LNCaP clone FGC (cell line): ENCODE data around the gene RGPD4.

ENCODE experiments used
- DNase-seq: peaks from one replicate; pipeline ENCODE4 v3.0.0-alpha.2; 2011; ENCODE audit warnings: low read depth
- H3K4me3 ChIP-seq: 2 replicates; pipeline ENCODE4 v1.5.1; 2011; ENCODE audit warnings: mild to moderate bottlenecking, low read depth, low read length, control low read depth
- TF ChIP-seq, protein P1 (sequence below): IDR thresholded peaks from 2 replicates; pipeline ENCODE4 v1.5.1; 2012; ENCODE audit warnings: mild to moderate bottlenecking; ENCODE audit not compliant: control insufficient read depth, insufficient read depth; ENCODE audit errors: extremely low read depth

The RGPD4 gene

DNA sequence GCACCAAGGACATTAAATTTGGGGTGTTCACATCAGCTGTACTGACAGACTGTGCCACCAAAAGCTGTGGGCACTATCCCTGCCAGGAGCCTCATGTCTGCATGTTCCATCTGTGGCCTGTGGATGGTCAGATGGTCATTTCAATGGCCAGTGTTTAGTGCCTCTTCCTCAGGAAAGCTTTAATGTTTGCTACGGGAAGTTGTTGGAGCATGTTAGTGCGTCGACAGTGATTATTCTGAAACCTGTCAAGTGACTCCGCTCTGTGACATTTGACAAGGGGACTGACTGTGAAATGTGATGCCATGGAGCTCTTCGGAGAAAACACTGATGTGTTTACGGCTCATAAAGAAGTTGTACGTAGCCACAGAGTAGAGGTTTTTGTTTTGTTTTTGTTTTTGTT, 18.7 kb upstream of the RGPD4 start:
- TF ChIP-seq, protein P1, sequence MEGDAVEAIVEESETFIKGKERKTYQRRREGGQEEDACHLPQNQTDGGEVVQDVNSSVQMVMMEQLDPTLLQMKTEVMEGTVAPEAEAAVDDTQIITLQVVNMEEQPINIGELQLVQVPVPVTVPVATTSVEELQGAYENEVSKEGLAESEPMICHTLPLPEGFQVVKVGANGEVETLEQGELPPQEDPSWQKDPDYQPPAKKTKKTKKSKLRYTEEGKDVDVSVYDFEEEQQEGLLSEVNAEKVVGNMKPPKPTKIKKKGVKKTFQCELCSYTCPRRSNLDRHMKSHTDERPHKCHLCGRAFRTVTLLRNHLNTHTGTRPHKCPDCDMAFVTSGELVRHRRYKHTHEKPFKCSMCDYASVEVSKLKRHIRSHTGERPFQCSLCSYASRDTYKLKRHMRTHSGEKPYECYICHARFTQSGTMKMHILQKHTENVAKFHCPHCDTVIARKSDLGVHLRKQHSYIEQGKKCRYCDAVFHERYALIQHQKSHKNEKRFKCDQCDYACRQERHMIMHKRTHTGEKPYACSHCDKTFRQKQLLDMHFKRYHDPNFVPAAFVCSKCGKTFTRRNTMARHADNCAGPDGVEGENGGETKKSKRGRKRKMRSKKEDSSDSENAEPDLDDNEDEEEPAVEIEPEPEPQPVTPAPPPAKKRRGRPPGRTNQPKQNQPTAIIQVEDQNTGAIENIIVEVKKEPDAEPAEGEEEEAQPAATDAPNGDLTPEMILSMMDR, result no peak
- no peak for DNase-seq
- no peak overlapping the region for H3K4me3 ChIP-seq

GRCh38 chr2:107808959-107809358, 17.7 kb upstream of the RGPD4 start:
- no peak overlapping the region for H3K4me3 ChIP-seq
- peak; percentile 25 for DNase-seq
- TF ChIP-seq, protein P1, result no peak

DNA sequence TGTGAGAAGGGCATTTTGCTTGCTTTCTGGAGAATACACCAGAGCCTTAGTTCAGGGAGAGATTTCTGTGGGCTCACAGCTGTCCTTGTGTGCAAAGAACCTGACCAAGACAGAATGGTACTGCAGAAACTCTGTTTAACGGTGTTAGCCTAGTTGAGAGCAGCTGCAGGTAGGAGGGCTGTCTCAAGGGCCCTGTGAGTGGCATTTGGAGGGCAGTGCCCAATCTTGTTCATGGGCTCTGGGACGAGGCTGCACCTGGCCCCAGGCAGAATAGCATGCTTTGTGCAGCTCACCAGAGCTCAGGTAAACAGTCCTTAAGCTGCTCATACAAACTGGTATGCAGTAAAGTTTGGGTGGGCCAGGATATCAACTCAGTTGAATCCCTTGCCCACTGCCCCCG, 16.9 kb upstream of the RGPD4 start:
- TF ChIP-seq, protein P1, result no peak
- no peak for DNase-seq
- no peak overlapping the region for H3K4me3 ChIP-seq

- TF ChIP-seq, protein P1, result no peak
- no peak overlapping the region for H3K4me3 ChIP-seq
- DNase-seq, result no peak
Measured at GRCh38 chr2:107810734-107811133, 16.0 kb upstream of the RGPD4 start.

- TF ChIP-seq, protein P1, result no peak
- DNase-seq, result no peak
Measured at GRCh38 chr2:107811411-107811810, 15.3 kb upstream of the RGPD4 start.

GRCh38 chr2:107812006-107812405, 14.7 kb upstream of the RGPD4 start:
- no peak for DNase-seq
- H3K4me3 ChIP-seq, result no peak overlapping the region
- TF ChIP-seq, protein P1, result no peak

More at GRCh38 chr2:107811411-107811810, 15.3 kb upstream of the RGPD4 start:
- no peak overlapping the region for H3K4me3 ChIP-seq

- TF ChIP-seq, protein P1, result no peak
Measured at GRCh38 chr2:107817378-107817777, 9.3 kb upstream of the RGPD4 start.

More at GRCh38 chr2:107817378-107817777, 9.3 kb upstream of the RGPD4 start:
- H3K4me3 ChIP-seq, result no peak overlapping the region
- DNase-seq, result no peak
